HG03460 (cell line): ENCODE data around the gene MR1.
A peak's percentile ranks its signal among the peaks of the same experiment; 100 is the strongest.

Source experiments
- ATAC-seq: cut with Tn5 transposase; IDR thresholded peaks from one replicate; pipeline ENCODE4 v1.9.1; 2021; ENCODE audit not compliant: unreplicated experiment

The MR1 gene

GRCh38 chr1:181090641-181091126 lies 56.9 kb downstream of the MR1 start:
- ATAC-seq: no peak

- ATAC-seq: no peak
Observed at GRCh38 chr1:181091309-181092040, 57.7 kb downstream of the MR1 start.

- no peak for ATAC-seq
Observed at GRCh38 chr1:181092056-181092455, 58.3 kb downstream of the MR1 start.

GRCh38 chr1:181092883-181093458 lies 59.2 kb downstream of the MR1 start:
- no peak for ATAC-seq

- ATAC-seq: no peak
Observed at GRCh38 chr1:181094416-181095212, 60.8 kb downstream of the MR1 start.

GRCh38 chr1:181095260-181095659 lies 61.5 kb downstream of the MR1 start:
- ATAC-seq: no peak

- no peak for ATAC-seq
Observed at GRCh38 chr1:181095763-181096184, 62.0 kb downstream of the MR1 start.

GRCh38 chr1:181097242-181097641 lies 63.5 kb downstream of the MR1 start:
- no peak for ATAC-seq

GRCh38 chr1:181099152-181100014 lies 65.6 kb downstream of the MR1 start:
- ATAC-seq: peak; percentile 56

- no peak for ATAC-seq
Observed at GRCh38 chr1:181100015-181100905, 66.5 kb downstream of the MR1 start.

GRCh38 chr1:181100934-181101333 lies 67.2 kb downstream of the MR1 start:
- no peak for ATAC-seq

GRCh38 chr1:181101581-181102226 lies 67.9 kb downstream of the MR1 start:
- ATAC-seq: no peak

GRCh38 chr1:181102841-181103240 lies 69.1 kb downstream of the MR1 start:
- no peak for ATAC-seq

GRCh38 chr1:181103399-181103798 lies 69.6 kb downstream of the MR1 start:
- ATAC-seq: no peak

- no peak for ATAC-seq
Observed at GRCh38 chr1:181104042-181104789, 70.4 kb downstream of the MR1 start.

- ATAC-seq: peak; percentile 6
Observed at GRCh38 chr1:181104790-181105133, 71.0 kb downstream of the MR1 start.

- ATAC-seq: peak; percentile 78
Observed at GRCh38 chr1:181105134-181106021, 71.6 kb downstream of the MR1 start.

- no peak for ATAC-seq
Observed at GRCh38 chr1:181106022-181106312, 72.2 kb downstream of the MR1 start.
